Fibroblast of the conjunctiva (primary cell): ENCODE results near the gene FTH1.
"Not testable (repeated sequence)": the region's sequence is repeated elsewhere in the genome, so short reads cannot be mapped to it uniquely, and the experiment has no call there.

Experiments
- DNase-seq: peaks from one replicate; pipeline ENCODE4 v3.0.0-alpha.2; 2010; ENCODE audit warnings: low read depth

Gene FTH1

DNA sequence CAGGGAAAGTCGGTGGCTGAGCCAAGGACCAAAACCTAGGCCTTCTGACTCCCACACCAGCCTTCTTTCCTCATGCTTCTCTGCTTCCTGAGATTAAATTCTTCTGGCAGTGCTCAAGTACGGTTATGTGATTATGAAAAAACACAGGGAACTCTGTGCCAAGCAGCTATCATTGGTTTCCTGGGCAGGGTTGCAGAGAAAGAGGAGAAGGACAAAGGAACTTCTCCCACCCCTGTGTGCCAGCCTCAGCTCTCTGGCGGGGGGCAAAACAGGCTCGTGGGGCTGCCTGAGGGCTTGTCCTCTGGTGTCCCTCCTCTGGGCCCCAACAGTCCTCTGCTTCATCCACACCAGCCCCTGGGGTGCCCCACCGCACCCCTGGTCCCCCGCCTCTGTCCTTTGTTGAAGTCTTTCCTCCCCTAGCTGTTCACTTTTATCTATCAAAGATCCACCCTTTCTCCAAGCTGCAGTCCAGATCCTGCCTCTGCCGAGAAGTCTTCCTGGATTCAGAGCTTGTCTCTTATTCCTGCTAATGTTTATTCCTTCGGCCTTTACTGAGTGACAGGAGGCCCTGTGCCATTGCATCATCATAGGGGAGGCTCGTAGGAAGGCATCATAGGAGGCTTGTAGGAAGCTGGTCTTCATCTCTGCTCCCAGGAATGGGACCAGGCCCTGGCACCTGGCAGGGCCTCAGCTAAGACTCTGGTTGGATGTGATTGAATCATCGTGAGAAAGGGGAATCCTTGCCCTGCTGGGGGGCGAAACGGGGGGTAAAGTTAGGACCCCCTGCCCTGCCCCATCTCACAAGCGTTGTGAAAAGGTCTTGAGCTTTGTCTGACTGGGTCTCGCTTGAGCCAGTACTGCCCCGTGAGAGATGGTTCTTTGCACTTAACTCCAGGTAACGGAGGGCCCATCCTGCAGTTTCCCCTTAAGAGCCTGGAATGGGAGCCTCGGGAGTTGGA lies 11.5 kb upstream of the FTH1 start:
- no peak for DNase-seq

DNA sequence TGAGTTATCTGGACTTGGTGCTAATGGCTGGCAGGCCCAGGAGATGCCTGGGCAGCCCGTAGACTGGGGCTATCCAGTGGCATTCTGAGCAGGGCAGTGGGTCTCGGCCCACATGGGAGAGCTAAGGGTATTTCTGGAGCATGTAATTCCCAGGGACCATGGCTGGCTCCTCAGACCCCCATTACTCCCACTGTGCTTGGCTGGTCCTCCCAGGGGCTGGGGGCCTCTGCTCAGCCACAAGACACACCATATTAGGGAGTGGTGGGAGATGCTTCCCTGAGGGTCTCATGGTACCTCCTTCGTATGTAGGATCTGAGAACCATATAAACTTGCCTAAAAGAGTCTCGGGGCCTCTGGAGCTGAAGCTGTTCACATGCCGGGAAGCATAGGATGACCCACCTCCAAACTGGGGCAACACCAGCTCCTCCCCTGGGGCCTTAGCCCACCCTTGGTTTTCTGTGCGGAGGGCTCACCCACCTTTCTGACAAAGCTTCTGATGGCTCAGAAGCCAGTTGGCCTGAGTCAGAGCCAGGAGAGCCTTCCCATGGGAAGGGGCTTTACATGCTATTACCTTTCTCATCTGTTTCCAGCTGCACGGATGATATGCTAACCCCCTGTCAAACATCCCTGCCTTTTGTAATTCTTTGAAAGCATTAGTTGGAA lies 9.5 kb upstream of the FTH1 start:
- no peak for DNase-seq

DNA sequence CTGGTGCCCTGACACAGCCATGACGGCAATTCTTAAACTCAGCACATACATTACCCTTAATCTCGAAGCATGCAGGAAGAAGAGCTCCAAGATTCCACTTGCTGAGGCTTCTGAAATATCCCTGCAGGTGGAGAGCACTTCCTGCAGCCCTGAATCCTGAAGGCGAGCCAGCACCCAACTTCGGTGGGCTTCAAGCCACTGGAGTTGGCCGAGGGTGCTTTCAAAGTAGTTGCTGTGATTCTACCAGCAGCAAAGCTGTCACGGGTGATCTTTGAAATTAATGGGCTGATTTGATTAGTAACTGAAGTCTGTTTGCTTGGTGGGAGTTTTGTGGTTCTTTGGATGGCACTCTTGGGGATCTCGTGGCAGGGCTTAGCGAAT lies 9.0 kb upstream of the FTH1 start:
- DNase-seq: no peak

GRCh38 chr11:61975638-61976419 lies 8.4 kb upstream of the FTH1 start:
- no peak for DNase-seq

GRCh38 chr11:61974766-61975631 lies 7.6 kb upstream of the FTH1 start:
- no peak for DNase-seq

- no peak for DNase-seq
Measured at GRCh38 chr11:61973476-61974162, 6.2 kb upstream of the FTH1 start.

DNA sequence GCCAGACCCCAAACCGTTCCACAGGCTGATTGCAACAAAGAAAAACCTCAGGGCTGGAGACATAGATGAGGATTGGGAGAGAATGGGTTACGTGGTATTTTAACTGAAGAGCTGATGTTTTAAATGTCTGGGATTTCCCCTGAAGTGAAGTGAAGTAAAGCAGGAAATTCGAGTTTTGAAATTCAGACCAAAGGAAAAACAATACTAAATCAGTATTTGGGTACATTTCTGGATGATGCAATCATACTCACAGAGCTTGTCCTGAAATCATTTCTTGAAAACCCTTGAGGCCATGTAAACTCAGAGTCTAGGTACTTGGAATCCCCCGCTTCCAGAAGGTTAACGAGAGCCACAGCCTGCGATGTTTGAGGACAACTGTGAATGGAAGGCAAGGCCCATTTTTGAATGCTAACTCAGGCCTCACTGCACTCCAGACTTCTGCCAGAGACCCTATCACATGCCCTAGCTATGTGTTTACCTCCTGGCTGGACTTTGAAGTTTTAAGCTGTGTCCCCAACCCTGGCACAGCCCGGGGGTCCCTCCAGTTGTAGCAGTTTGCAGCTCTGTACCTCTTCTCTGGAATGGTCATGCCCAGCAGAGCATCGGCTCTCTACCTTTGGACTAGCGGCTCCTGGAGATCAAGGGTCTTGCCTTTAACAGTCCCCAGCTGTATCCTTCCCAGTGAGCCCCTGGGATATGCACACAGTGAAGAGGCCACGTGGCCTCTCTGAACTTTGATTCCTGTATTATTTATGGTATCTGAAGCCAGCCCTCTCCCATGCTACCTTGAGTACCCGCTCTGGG lies 5.4 kb upstream of the FTH1 start:
- DNase-seq: peak; percentile 90

DNA sequence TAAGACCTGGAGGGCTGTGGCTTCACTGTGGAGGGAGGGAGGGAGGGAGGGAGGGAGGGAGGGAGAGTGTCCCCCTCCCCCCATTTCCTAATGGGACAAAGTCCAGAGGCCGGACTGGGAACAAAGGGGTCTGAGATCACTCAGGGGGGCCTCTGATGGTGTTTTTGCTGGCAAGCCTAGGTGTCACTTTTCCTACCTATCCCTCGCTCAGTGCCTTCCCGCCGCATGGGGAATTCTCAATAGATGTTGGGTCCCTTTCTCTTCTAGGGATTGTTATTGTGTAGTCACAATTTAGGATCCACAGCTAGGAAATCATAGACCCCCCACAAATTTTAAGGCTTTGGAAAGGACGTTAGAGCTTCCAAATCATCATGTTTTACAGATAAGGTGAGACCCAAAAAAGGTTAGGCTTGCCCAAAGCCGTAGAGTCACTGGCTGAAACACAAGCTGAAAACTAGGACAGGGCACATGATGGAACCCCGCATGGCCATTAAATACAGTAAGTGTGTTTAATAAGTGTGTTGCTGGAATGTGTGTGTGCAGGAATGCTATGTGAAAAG lies 4.8 kb upstream of the FTH1 start:
- DNase-seq: no peak

GRCh38 chr11:61971248-61972111 lies 4.0 kb upstream of the FTH1 start:
- DNase-seq: peak; percentile 99

DNA sequence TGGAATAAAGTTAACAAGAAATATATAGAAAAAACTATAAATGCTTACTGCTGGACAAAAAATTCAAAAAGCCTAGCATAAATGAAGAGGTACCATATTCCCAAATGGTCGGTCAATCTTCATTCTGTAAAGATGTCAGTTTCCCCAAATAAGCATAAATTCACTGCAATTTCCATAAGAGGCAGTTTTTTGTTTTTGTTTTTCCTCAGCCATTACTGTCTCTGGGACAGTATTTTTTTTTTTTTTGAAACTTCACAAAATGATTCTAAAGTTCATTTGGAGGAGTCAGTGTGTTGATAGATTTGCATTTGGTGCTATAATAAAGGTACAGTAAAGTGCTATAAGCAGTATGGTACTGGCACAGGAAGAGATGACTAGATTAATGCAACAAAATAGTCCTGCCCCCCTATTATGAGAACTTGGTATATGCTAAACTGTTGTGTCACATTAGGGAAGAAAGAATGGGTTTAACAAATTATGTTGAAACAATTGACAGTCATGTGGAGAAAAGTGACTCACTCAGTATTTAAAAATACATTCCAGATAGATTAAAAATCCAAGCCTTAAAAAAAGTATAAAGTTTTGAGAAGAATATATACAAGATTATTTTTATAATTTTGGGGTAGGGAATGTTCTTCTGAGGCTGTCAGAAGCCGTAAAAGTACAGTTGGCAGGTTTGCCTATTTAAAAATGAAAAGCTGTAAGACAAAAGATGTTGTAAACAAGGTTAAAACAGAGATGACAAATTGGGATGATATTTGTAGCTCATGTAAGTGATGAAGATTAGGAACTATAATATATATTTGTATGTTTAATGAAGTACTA lies 2.6 kb upstream of the FTH1 start:
- peak; percentile 74 for DNase-seq

GRCh38 chr11:61969391-61969758 lies 1.9 kb upstream of the FTH1 start:
- DNase-seq: no peak

DNA sequence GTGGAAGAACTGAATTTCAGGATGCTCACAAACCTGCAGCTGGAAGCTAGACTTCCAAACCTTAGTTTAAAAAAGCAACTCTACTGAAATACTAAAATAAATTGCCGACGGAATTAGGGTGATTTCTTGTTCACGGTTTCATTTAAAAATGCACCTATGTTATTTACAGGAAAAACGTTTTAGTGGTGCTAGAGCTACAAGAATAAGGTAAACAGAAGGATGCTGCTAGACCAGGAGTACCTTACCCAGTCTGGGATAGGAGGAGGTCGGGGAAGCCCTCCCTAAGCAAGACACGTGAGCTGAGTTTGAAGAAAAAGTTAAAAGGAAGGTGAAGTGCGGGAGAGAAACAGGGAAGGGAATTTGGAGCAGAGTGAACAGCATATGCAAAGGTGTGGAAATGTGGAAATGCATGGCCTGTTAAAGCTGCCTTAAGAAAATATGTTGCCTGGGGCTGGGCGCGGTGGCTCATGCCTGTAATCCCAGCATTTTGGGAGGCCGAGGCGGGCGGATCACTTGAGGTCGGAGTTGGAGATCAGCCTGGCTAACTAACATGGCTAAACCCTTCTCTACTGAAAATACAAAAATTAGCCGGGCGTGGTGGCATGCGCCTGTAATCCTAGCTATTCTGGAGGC lies 1.4 kb upstream of the FTH1 start:
- DNase-seq: no peak

- DNase-seq: no peak
Measured at GRCh38 chr11:61967924-61968757, 707 bp upstream of the FTH1 start.

GRCh38 chr11:61966734-61967115 lies 709 bp downstream of the FTH1 start:
- DNase-seq: no peak

DNA sequence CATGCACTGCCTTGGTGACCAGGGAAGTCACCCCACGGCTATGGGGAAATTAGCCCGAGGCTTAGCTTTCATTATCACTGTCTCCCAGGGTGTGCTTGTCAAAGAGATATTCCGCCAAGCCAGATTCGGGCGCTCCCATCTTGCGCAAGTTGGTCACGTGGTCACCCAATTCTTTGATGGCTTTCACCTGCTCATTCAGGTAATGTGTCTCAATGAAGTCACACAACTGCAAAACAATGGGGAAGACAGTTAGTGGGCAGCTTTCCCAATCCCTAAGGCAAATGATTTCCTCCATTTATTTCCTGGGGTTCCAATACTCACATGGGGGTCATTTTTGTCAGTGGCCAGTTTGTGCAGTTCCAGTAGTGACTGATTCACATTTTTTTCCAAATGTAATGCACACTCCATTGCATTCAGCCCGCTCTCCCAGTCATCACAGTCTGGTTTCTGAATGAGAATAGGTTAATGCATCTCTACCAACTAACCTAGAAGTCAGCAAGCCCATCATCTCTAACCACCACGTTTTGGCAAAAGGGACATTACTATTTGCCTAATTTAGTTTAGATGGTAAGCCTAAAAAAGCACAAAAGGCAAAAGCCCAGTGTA lies 2.7 kb downstream of the FTH1 start:
- not testable (repeated sequence) for DNase-seq

DNA sequence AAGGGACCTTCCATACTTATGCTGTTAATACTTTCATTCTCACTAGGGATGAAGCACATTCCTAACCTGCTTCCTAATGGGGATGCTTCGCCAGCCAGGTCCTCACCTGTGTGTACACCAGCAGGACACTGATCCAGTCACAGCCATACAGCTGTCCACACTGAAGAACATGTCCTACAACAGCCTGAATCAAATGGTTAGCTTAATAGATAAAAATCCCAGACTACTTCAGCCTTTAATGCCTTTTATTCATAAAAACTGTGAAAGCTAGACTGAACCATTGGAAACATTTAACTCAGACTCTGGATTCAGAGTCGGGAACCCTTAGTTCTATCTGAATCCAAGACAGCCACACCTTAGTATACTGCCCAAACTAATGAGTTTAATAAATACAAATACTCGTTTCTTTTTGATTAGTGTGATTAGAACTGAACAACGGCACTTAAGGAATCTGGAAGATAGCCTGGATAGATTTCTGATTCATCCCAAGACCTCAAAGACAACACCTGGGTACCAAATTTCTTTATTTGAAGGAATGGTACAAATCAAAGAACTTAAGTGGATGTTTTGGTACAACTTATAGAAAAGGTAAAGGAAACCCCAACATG lies 3.3 kb downstream of the FTH1 start:
- no peak for DNase-seq
